ENCODE results near the gene TOMM34.

The TOMM34 gene

DNA sequence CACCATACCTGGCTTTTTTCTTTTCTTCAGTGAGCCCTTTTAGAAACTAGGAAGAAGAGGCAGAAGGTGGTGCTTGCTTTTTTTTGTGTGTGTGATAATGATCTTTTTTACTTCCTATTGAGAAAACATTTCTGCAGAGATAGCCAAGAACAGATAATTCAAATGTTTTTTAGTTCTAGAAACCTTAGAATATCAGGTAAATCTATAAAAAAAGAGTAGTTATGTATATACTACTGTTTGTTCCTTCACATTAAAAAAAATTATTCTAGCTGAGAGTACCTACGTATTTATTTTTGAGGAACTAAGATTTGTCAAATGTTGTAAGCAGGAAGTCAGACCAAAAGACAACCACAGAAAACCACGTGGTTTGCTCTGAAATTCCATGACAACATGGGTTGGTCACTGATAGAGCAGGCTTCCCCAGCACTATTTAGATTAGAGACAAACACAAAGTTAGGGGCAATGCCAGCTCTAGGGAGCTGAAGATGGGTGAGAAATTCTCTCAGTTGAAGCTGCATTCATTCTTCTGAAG is 19.0 kb upstream of the TOMM34 start:
- no peak for TF ChIP-seq CTCF (IDR thresholded peaks at IDR 0.05; ENCODE audit: insufficient read depth, low read length, missing control alignments)
- ChIA-PET POLR2A (no interaction called here), CTCF (interaction anchor here (1.0 to 2.9 kb wide), 4 partner anchors 27 to 116 kb away, joined by 3 to 14 read pairs (median 6); no protein-coding TSS in a partner anchor)
- H3K4me3 ChIP-seq (ENCODE audit: low read depth, low read length) = no peak overlapping the region
- no peak for DNase-seq (ENCODE audit: low read depth, low spot score)

DNA sequence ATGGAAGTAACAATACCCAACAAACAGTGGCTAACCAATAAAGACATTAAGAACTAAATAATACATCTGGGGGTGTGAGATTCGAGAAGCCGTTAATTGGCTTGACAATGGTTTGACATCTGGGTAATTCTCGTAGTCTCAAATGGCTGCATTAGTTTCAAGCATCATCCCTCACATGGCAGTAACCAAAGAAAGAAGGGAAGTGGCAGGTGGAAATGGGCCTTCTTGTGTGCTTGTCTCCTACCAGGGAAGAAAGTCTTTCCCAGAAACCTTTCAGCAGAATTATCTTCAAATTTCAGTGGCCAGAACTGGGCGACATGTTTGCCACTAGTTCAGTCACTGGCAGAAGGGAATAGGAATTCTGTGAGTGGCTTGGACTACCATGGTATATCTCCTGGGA is 16.5 kb upstream of the TOMM34 start:
- no peak for DNase-seq (ENCODE audit: low read depth, low spot score)
- ChIA-PET CTCF (interaction anchor here (1.4 to 2.9 kb wide), 4 partner anchors 9 to 34 kb away, joined by 3 to 14 read pairs (median 6); no protein-coding TSS in a partner anchor), POLR2A (no interaction called here)
- TF ChIP-seq CTCF (IDR thresholded peaks at IDR 0.05; ENCODE audit: insufficient read depth, low read length, missing control alignments) = no peak
- no peak overlapping the region for H3K4me3 ChIP-seq (ENCODE audit: low read depth, low read length)

DNA sequence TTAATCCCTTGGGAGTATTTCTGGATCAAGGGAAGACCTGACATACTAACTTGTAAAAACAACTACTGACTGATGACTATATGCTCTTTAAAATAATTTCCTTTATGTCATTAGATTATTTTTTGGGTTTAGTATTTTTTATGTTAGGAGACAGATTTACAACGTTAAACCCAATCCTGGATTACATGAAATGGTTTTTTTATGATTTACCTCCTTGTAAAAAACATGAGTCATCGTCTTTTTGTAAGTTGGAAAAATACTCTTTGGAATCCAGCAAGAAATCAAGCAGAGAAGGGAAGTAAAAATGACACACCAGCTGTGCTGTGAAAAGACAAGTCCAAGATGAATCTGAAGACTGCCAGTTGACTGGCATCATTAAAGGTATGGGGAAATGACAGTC is 12.9 kb upstream of the TOMM34 start:
- no peak for DNase-seq (ENCODE audit: low read depth, low spot score)
- H3K4me3 ChIP-seq (ENCODE audit: low read depth, low read length) = no peak overlapping the region
- no peak for TF ChIP-seq CTCF (IDR thresholded peaks at IDR 0.05; ENCODE audit: insufficient read depth, low read length, missing control alignments)
- ChIA-PET POLR2A (interaction anchor here (0.5 kb wide), 1 partner anchor 38 kb away, joined by 3 read pairs; no protein-coding TSS in a partner anchor), CTCF (interaction anchor here (1.4 to 1.5 kb wide), 2 partner anchors 38 to 318 kb away, joined by 3 to 6 read pairs; no protein-coding TSS in a partner anchor)

DNA sequence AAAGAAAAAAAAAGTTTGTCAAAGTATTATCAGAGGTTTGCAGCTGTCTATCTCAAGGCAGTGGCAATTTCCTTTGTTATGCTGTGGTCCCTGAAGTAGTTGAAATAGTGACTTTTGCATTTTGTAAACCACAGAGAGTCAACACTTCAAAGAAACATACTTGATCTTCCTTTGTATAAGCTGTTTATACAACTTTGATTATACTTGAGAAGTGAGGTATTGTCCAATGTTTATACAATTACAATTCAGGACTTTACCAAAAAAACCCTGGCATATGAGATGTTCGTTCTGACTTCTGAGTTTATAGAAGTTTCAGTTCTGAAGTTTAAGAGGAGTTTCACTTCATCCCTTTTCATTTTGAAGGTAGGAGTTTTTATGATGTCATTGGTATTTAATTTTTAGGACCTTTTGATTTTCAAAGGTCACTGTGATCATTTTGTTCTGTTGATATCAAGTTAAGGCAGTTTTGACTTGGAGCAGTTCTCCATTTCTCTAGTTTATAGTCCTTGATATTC is 10.1 kb upstream of the TOMM34 start:
- ChIA-PET POLR2A (interaction anchor here (0.6 kb wide), 1 partner anchor 41 kb away, joined by 3 read pairs; no protein-coding TSS in a partner anchor), CTCF (interaction anchor here (1.0 to 1.9 kb wide), 6 partner anchors 13 to 393 kb away, joined by 3 to 4 read pairs (median 3); partner anchors contain the start of gene SYS1)
- no peak overlapping the region for H3K4me3 ChIP-seq (ENCODE audit: low read depth, low read length)
- DNase-seq (ENCODE audit: low read depth, low spot score) = no peak
- no peak for TF ChIP-seq CTCF (IDR thresholded peaks at IDR 0.05; ENCODE audit: insufficient read depth, low read length, missing control alignments)

DNA sequence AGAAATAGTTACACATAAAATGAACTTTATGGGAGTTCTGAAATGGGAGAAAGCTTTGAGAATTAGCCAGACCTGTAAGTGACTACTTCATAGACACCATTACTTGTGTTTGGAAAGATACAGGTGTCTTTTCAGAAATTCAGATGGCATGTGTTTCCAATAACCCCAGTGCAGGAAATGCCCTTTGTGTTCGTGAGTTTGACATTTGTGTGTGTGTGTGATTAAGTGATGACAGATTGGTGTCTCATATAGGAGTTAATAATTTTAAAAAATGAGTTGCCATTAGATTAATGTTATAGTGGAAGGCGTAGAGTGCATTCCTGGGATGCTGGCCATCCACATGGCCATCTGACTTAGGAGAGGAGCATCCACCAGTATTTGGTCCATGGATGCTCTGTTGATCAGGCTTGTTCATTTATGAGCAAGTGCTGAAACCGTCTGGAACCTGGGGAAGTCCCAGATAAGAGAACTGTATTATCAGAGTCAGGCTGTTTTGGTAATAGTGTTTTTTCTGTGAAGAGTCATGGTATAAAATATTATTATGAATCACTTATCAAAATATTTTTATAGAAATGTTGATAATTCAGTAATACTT is 9.2 kb upstream of the TOMM34 start:
- ChIA-PET CTCF (interaction anchor here (0.9 to 1.9 kb wide), 4 partner anchors 11 to 394 kb away, joined by 3 to 5 read pairs (median 4); partner anchors contain the start of gene SYS1), POLR2A (no interaction called here)
- no peak for TF ChIP-seq CTCF (IDR thresholded peaks at IDR 0.05; ENCODE audit: insufficient read depth, low read length, missing control alignments)
- no peak overlapping the region for H3K4me3 ChIP-seq (ENCODE audit: low read depth, low read length)
- no peak for DNase-seq (ENCODE audit: low read depth, low spot score)

GRCh38 chr20:44967207-44967807 is 7.1 kb upstream of the TOMM34 start:
- ChIA-PET POLR2A (no interaction called here), CTCF (interaction anchor here (0.9 to 3.1 kb wide), 4 partner anchors 8 to 325 kb away, joined by 3 to 30 read pairs (median 4); no protein-coding TSS in a partner anchor)
- H3K4me3 ChIP-seq (ENCODE audit: low read depth, low read length) = peak overlapping the region; percentile 96
- TF ChIP-seq CTCF (IDR thresholded peaks at IDR 0.05; ENCODE audit: insufficient read depth, low read length, missing control alignments) = no peak
- no peak for DNase-seq (ENCODE audit: low read depth, low spot score)
